Fibroblast of mammary gland (primary cell): ENCODE results near the gene MRGPRX1.
"Not testable (repeated sequence)": the region's sequence is repeated elsewhere in the genome, so short reads cannot be mapped to it uniquely, and the experiment has no call there.

Experiments used
- DNase-seq: peaks from one replicate; pipeline ENCODE4 v3.0.0-alpha.2; 2010; ENCODE audit warnings: low read depth
- H3K4me3 ChIP-seq: 2 replicates; pipeline ENCODE4 v1.5.1; 2011; ENCODE audit warnings: low read depth, mild to moderate bottlenecking, low read length, moderate library complexity; ENCODE audit not compliant: control insufficient read depth
- TF ChIP-seq, protein P1 (sequence below): conservative IDR thresholded peaks from 2 replicates; pipeline ENCODE4 v1.5.1; 2011; ENCODE audit warnings: low read depth, low read length, inconsistent platforms; ENCODE audit not compliant: control insufficient read depth, insufficient read depth

MRGPRX1 gene

DNA sequence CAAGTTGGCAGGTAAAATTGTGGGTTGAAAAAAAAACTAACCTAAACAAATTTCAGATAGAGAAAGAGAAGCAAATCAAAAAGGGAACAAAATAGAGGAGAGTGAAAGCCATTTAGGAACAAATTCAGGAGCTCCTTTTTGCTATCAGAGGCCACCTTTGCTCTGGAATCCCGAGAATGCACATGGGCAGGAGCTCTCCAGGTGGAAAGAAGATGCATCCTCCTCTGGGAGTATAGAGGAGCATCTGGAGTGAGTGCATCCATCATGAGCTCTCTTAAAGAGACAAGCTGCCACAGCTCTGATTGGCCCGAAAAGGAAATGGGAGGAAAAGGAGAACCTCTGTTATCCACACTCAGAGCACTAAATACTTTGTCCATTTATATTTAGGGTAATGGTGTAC, 26.3 kb downstream of the MRGPRX1 start:
- no peak overlapping the region for H3K4me3 ChIP-seq
- no peak for DNase-seq
- TF ChIP-seq, protein P1, sequence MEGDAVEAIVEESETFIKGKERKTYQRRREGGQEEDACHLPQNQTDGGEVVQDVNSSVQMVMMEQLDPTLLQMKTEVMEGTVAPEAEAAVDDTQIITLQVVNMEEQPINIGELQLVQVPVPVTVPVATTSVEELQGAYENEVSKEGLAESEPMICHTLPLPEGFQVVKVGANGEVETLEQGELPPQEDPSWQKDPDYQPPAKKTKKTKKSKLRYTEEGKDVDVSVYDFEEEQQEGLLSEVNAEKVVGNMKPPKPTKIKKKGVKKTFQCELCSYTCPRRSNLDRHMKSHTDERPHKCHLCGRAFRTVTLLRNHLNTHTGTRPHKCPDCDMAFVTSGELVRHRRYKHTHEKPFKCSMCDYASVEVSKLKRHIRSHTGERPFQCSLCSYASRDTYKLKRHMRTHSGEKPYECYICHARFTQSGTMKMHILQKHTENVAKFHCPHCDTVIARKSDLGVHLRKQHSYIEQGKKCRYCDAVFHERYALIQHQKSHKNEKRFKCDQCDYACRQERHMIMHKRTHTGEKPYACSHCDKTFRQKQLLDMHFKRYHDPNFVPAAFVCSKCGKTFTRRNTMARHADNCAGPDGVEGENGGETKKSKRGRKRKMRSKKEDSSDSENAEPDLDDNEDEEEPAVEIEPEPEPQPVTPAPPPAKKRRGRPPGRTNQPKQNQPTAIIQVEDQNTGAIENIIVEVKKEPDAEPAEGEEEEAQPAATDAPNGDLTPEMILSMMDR = no peak

DNA sequence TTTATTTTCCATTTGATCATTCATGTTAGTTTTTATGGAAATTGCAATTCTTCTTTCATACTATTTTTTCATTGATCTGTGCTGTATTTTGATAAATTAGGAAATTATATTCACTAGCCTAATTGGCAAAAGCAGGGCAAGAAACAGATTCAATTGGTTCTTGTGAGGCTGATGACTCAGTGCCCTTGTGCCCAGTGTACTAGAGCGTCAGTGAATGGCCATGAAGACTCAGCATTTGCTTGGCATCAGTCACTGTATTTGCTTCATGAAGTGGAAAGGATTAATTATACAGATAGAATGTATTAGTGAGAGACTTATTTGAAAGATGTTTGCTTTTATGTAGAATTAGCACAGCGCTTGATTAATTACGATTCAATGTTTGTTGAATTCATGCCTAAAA, 31.8 kb downstream of the MRGPRX1 start:
- no peak overlapping the region for H3K4me3 ChIP-seq
- DNase-seq = peak; percentile 2
- TF ChIP-seq, protein P1 = no peak

DNA sequence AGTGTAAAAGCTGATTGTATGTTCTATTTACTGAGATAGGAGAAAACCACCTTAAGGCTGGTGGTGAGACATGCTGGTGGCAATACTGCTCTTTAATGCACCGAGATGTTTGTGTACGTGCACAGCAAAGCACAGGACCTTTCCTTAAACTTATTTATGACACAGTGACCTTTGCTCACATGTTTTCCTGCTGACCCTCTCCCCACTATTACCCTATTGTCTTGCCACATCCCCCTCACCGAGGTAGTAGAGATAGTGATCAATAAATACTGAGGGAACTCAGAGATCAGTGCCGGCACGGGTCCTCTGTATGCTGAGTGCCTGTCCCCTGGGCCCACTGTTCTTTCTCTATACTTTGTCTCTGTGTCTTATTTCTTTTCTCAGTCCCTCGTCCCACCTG, 38.6 kb downstream of the MRGPRX1 start:
- not testable (repeated sequence) for H3K4me3 ChIP-seq, DNase-seq

DNA sequence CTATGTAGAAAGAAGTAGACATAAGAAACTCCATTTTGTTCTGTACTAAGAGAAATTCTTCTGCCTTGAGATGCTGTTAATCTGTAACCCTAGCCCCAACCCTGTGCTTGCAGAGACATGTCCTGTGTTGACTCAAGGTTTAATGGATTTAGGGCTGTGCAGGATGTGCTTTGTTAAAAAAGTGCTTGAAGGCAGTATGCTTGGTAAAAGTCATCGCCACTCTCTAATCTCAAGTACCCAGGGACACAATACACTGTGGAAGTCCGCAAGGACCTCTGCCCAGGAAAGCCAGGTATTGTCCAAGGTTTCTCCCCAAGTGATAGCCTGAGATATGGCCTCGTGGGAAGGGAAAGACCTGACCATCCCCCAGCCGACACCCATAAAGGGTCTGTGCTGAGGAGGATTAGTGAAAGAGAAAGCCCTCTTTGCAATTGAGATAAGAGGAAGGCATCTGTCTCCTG, 39.0 kb downstream of the MRGPRX1 start:
- H3K4me3 ChIP-seq, DNase-seq: not testable (repeated sequence)

DNA sequence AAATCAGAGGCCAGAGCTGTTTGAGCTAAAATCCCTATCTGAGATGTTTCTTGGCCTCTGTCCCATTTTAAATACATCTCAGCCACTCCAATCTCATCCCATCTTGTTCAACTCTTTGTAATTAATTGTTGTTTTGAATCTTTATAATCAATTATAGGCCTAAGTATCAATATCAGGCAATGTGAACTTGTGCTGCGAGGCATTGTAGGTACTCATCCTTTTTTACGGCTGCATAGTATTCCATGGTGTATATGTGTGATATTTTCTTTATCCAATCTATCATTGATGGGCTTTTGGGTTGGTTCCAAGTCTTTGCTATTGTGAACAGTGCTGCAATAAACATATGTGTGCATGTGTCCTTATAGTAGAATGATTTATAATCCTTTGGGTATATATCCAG, 47.5 kb downstream of the MRGPRX1 start:
- not testable (repeated sequence) for DNase-seq, H3K4me3 ChIP-seq

DNA sequence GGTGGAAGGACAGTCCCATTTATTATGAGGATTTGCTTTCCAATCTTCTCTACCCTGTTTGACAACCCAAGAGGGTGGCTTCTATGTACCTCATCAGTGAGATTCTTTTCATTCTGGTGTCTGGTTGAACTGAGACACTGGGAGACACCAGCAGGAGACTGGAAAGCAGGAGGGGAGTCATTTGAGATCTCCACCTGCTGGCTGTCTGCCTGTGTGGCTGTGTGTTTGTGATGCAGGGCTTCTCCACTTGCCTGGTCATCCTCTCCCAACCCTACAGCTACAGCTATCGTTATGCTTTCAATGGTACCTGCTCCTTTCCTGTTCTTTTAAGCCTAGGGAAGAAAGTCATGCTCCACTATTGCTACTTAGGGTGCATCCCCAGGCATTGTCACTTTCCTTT, 48.6 kb downstream of the MRGPRX1 start:
- DNase-seq = no peak
- H3K4me3 ChIP-seq = no peak overlapping the region
- TF ChIP-seq, protein P1 = no peak
